BLaER1 treated with 17β-estradiol and CSF1 and Interleukin-3, amounts not matched to agents 10 nM and 100 nM (cell line): ENCODE measurements around the gene PTRHD1.

Source experiments
- H3K27ac ChIP-seq, 11 experiments: shearing (Covaris generic); formaldehyde crosslinking; 2 replicates each; pipeline ENCODE4 v1.8.1; 2022
- H3K27me3 ChIP-seq, 11 experiments: shearing (Covaris generic); formaldehyde crosslinking; 2 replicates each; pipeline ENCODE4 v1.8.1; 2022
- H3K36me3 ChIP-seq, 11 experiments: shearing (Covaris generic); formaldehyde crosslinking; 2 replicates each; pipeline ENCODE4 v1.8.1; 2022
- H3K4me1 ChIP-seq, 10 experiments: shearing (Covaris generic); formaldehyde crosslinking; 2 replicates each; pipeline ENCODE4 v1.8.1; 2022
- H3K4me2 ChIP-seq, 11 experiments: shearing (Covaris generic); formaldehyde crosslinking; 2 replicates each; pipeline ENCODE4 v1.8.1; 2022
- H3K4me3 ChIP-seq, 10 experiments: shearing (Covaris generic); formaldehyde crosslinking; 2 replicates each; pipeline ENCODE4 v1.8.1; 2022
- H3K9ac ChIP-seq, 11 experiments: shearing (Covaris generic); formaldehyde crosslinking; 2 replicates each; pipeline ENCODE4 v1.8.1; 2022
- H3K9me3 ChIP-seq, 11 experiments: shearing (Covaris generic); formaldehyde crosslinking; replicated peaks in 1 of 11; 2 replicates each; pipeline ENCODE4 v1.8.1; 2022
- H4K20me1 ChIP-seq, 11 experiments: shearing (Covaris generic); formaldehyde crosslinking; 2 replicates each; pipeline ENCODE4 v1.8.1; 2022
- Cebpa-rat ChIP-seq, 11 experiments: shearing (Covaris generic); IDR thresholded peaks; 2 replicates each; pipeline ENCODE4 v1.8.1; 2022

Gene PTRHD1

DNA sequence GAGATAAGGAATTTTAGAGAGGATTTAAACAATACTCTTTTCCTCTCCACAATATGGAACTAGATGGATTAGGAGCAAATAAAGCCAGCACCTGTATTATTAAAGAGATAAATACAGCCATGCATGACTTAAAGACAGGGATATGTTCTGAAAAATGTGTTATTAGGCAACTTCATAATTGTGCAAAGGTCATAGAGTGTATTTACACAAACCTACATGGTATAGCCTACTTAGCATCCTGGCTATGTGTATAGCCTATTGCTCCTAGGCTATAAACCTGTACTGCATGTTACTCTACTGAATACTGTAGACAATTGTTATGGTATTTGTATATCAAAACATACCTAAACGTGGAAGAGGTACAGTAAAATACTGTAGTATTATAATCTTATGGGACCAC, 53.0 kb downstream of the PTRHD1 start:
- no peak overlapping the region for H3K4me2 ChIP-seq

More for the DNA sequence above, 53.0 kb downstream of the PTRHD1 start:
- H3K27ac ChIP-seq = no peak overlapping the region
- H3K4me1 ChIP-seq = peaks cover 0 to 7% (median 0%) of the 10 kb centered on the region in 10 experiments; a peak in 1 of 20 replicates
- peaks cover 14 to 90% (median 18%) of the 10 kb centered on the region in 11 experiments; a peak in 19 of 22 replicates for H3K36me3 ChIP-seq
- H3K4me3 ChIP-seq = no peak overlapping the region
- no peaks in the 10 kb centered on the region for H3K27me3 ChIP-seq
- H4K20me1 ChIP-seq = peaks cover 0 to 11% (median 0%) of the 10 kb centered on the region in 11 experiments; a peak in 1 of 22 replicates
- H3K9ac ChIP-seq = no peak overlapping the region
- no peak for TF ChIP-seq Cebpa-rat (IDR thresholded peaks at IDR 0.05)
- no peaks in the 10 kb centered on the region for H3K9me3 ChIP-seq
